ENCODE data around the gene ZNF366.
A peak's percentile ranks its signal among the peaks of the same experiment; 100 is the strongest.

Gene ZNF366

DNA sequence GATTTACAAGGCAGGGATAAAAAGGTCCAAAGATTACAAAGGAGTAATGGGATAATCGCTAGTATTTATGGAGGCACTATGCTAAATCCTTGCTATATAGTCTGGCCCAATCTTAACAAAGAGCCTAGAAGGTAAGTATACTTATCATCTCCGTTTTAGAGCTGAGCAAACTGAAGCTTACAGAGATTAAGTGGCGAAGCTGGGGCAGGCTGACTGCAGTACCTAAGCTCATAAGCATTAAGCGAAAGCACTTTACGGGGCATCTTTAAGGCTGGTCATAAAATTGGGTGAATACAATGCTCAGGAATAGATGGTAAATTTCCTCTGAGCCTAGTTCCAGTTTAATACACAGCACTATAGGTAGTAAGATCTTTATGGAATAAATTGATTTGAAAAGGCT lies 30.0 kb upstream of the ZNF366 start:
- TF ChIP-seq, protein P1, sequence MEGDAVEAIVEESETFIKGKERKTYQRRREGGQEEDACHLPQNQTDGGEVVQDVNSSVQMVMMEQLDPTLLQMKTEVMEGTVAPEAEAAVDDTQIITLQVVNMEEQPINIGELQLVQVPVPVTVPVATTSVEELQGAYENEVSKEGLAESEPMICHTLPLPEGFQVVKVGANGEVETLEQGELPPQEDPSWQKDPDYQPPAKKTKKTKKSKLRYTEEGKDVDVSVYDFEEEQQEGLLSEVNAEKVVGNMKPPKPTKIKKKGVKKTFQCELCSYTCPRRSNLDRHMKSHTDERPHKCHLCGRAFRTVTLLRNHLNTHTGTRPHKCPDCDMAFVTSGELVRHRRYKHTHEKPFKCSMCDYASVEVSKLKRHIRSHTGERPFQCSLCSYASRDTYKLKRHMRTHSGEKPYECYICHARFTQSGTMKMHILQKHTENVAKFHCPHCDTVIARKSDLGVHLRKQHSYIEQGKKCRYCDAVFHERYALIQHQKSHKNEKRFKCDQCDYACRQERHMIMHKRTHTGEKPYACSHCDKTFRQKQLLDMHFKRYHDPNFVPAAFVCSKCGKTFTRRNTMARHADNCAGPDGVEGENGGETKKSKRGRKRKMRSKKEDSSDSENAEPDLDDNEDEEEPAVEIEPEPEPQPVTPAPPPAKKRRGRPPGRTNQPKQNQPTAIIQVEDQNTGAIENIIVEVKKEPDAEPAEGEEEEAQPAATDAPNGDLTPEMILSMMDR (IDR thresholded peaks at IDR 0.05) = no peak

DNA sequence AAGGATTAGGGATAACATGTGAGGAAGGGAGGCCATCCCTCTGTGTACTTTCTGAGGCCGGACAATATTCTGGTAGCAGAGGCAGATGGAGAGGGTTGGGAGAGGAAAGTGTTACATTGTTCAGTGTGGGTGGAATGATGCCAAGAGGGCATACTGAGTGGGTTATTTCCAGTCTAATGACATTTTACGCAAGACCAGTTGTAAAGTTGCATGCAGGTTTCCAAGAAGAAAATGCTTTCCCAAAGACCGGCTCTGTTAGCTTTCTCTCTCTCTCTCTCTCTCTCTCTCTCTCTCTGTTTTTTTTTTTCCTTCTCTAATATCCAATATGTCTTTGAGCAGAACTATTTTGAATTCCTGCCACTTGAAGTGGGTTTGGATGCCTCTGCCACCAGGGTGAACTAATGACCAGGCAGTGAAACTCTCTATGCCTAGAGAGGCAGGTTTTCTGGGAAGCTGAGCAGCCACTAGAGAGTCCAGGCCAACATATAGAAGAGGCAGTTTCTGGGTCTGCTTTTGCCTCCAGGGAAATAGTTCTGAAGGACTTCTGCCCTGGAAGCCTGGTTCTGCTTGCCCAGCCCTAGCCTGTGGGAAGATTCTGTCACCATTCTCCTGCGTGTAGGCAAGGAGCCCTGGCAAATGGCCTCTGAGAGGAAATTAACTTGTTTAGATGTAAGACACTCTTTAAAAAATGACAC lies 24.4 kb upstream of the ZNF366 start:
- TF ChIP-seq, protein P1 (IDR thresholded peaks at IDR 0.05) = no peak

DNA sequence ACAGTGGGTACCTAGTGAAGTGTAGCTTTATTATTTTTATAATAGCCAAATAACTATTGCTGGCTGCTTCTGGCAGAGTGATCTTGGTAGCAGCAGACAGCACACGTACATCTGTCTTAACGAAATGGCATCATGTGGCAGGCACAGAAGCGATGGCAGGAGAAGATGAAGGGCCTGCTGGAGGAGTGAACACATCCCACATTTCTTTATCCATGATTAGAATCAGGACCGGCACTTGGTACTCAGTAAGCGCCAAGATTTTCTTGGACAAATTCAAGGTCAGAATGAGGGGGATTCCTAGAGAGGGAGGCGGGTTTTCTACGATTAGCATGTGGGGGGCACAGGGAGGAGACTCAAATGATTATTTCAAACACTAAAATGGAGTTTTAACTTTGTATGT lies 23.0 kb upstream of the ZNF366 start:
- TF ChIP-seq, protein P1 (IDR thresholded peaks at IDR 0.05) = no peak

DNA sequence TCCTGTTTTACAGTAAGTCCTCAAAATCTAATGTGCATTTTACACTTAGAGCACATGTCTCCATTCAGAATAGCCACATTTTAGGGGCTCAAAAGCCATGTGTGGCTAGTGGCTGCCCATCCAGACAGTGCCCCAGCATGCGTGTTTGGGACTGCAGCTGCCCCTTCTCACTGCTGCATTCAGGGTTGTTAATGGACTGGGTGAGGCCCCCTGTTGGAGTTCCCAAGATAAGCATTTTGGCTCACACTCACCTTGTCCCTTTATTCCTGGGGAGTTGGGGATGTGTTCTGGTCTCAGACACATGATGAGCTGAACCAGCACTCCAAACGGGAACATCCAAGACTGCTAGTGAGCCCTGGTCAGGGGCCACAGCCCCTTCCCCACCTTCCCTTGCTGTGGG lies 22.2 kb upstream of the ZNF366 start:
- TF ChIP-seq, protein P1 (IDR thresholded peaks at IDR 0.05) = no peak

DNA sequence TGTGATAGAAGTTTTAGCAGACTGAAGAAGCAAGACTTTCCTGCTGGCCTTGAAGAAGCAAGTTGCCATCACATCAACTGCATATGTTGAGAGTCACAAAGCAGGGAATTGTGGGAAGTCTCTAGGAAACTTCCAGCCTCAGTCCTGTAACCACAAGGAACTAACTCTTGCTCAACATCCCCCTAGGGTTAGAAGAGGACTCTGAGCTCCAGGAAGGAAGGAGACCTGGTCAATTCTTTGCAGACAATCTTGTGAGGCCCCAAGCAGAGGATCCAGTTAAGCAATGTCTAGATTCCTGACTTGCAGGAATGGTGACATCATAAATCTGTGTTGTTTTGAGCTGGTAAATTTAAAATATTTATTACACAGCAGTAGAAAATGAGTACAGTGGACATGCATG lies 18.6 kb upstream of the ZNF366 start:
- TF ChIP-seq, protein P1 (IDR thresholded peaks at IDR 0.05) = no peak

DNA sequence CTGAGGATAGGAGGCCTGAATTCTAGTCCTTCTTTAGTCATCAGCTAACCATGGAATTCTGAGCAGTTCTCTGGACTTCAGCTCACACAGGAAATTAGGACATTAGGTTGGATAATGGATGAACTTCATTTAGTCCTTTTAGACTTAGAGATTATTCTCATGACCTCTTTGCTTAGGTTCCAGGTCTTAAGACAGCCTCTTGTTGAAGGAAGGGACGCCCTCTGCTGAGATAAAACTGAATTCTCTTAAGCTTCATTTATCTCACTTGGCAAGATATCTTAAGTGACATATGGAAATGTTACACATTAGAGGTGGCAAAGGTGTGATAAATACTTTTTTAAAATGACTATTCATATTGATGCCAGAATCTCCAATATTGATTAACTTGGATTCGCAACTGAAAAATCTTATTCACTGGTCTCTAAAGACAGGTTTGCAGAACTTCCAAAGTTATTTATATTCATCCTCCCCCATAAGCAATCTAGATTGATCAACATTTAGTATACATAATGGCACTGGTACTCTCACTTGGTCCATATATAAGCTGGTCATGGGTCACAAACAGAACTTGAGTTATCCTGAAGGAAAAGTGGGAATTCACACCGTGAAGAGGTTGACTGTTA lies 16.9 kb upstream of the ZNF366 start:
- TF ChIP-seq, protein P1 (IDR thresholded peaks at IDR 0.05) = peak; percentile 69

DNA sequence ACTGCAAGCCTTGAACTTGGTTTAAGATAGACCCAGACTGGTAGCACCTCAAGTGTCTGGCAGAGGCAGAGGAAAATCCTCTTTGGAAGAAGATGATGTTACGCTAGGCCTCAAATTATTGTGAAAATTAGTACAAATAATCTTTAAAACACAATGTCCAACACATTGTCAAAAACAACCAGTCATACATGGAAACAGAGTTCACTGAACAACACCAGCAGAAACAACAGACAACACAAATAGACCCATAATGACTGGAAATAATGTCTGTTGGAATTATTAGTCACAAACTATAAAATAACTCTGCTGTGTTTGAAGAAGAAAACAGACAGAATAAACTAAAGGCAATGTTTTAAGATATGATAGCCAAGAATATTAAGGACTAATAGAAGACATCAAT lies 15.4 kb upstream of the ZNF366 start:
- TF ChIP-seq, protein P1 (IDR thresholded peaks at IDR 0.05) = no peak
